Fibroblast of lung (primary cell): ENCODE results near the gene RNF157. TPM values are rescaled to one million over a fixed set of nuclear protein-coding genes. Genes with fewer than 3 reads are reported as not detected.

Experiments
- DNase-seq, 2 donors: peaks; one replicate each; pipeline versions ENCODE4 v3.0.0 to v3.0.0-alpha.2; 2010; ENCODE audit warnings: low read depth in 2 of 2
- H2AFZ ChIP-seq: 2 replicates; pipeline ENCODE4 v1.5.1; 2012; ENCODE audit warnings: low read length, control low read depth, inconsistent platforms
- H3K27ac ChIP-seq: 2 replicates; pipeline ENCODE4 v1.5.1; 2011; ENCODE audit warnings: low read length, control low read depth; ENCODE audit not compliant: insufficient read depth
- H3K27me3 ChIP-seq: 2 replicates; pipeline ENCODE4 v1.5.1; 2011; ENCODE audit warnings: mild to moderate bottlenecking, low read length; ENCODE audit not compliant: control insufficient read depth, insufficient read depth
- H3K36me3 ChIP-seq: 2 replicates; pipeline ENCODE4 v1.5.1; 2011; ENCODE audit warnings: low read length; ENCODE audit not compliant: control insufficient read depth, insufficient read depth
- H3K4me1 ChIP-seq: 2 replicates; pipeline ENCODE4 v1.5.1; 2011; ENCODE audit warnings: low read length; ENCODE audit not compliant: control insufficient read depth, insufficient read depth; ENCODE audit errors: extremely low read depth
- H3K4me2 ChIP-seq: 2 replicates; pipeline ENCODE4 v1.5.1; 2011; ENCODE audit warnings: low read length, control low read depth; ENCODE audit not compliant: insufficient read depth; ENCODE audit errors: extremely low read depth
- H3K4me3 ChIP-seq, 4 experiments: fragments of 200-600 bp in 1 of 4; sonication (generic) in 1 of 4; replicated peaks in 1 of 4; 2 replicates each; pipeline ENCODE4 v1.5.1; 2011 to 2016; ENCODE audit warnings: low read length in 4 of 4, low read depth in 3 of 4, mild to moderate bottlenecking in 3 of 4, control low read depth in 2 of 4, inconsistent platforms in 1 of 4, mixed read lengths in 1 of 4; ENCODE audit not compliant: insufficient read depth in 1 of 4; ENCODE audit errors: control extremely low read depth in 1 of 4
- H3K79me2 ChIP-seq: 2 replicates; pipeline ENCODE4 v1.5.1; 2012; ENCODE audit warnings: mild to moderate bottlenecking, low read length, inconsistent platforms; ENCODE audit not compliant: control insufficient read depth, insufficient read depth
- H3K9ac ChIP-seq: 2 replicates; pipeline ENCODE4 v1.5.1; 2011; ENCODE audit warnings: mild to moderate bottlenecking, low read length, control low read depth; ENCODE audit not compliant: insufficient read depth
- H3K9me3 ChIP-seq: 2 replicates; pipeline ENCODE4 v1.5.1; 2012; ENCODE audit warnings: low read depth, low read length; ENCODE audit not compliant: control insufficient read depth, insufficient read depth
- H4K20me1 ChIP-seq: 2 replicates; pipeline ENCODE4 v1.5.1; 2011; ENCODE audit warnings: low read length; ENCODE audit not compliant: control insufficient read depth, insufficient read depth; ENCODE audit errors: extremely low read depth
- CTCF ChIP-seq, 2 donors: IDR thresholded peaks in 1 of 2; conservative IDR thresholded peaks in 1 of 2; 1 replicate in 1 of 2; 2 replicates in 1 of 2; pipeline ENCODE4 v1.5.1; 2011 to 2012; ENCODE audit warnings: low read length in 2 of 2, control low read depth in 1 of 2, inconsistent platforms in 1 of 2, low read depth in 1 of 2, mild to moderate bottlenecking in 1 of 2
- EZH2 ChIP-seq: IDR thresholded peaks from 2 replicates; pipeline ENCODE4 v1.5.1; 2012; ENCODE audit warnings: low read length, control low read depth, mild to moderate bottlenecking; ENCODE audit errors: missing control alignments
- polyA plus RNA-seq, 2 donors: library from polyadenylated mRNA; depleted of rRNA in 1 of 2; stranded (reverse) in 1 of 2; unstranded in 1 of 2; fragments of >200 nt; gene quantifications; 2 replicates each; pipeline ENCODE4 v1.2.1, GENCODE V29; 2011 to 2012; ENCODE audit warnings: missing spikeins in 1 of 2
- total RNA-seq: library from RNA; depleted of rRNA; stranded (reverse); fragments of >200 nt; gene quantifications from 2 replicates; pipeline ENCODE4 v1.2.1, GENCODE V29; 2014

Gene RNF157
- total and polyA plus RNA-seq, 2 donors (not counting 1 experiment from before 2014, with no cell fraction given), result 2.0 to 3.1 TPM

GRCh38 chr17:76123749-76124581, 116.3 kb downstream of the RNF157 start:
- H3K4me1 ChIP-seq, result no peaks in the 10 kb centered on the region
- no peaks in the 10 kb centered on the region for H3K9me3 ChIP-seq
- H3K9ac ChIP-seq, result no peak overlapping the region
- no peak overlapping the region for H2AFZ ChIP-seq
- H3K4me2 ChIP-seq, result no peak overlapping the region
- no peaks in the 10 kb centered on the region for H3K36me3 ChIP-seq
- no peak for DNase-seq
- peaks cover 5% of the 10 kb centered on the region for H3K27me3 ChIP-seq
- no peaks in the 10 kb centered on the region for H3K79me2 ChIP-seq
- H4K20me1 ChIP-seq, result no peaks in the 10 kb centered on the region
- TF ChIP-seq CTCF (conservative IDR thresholded peaks at IDR 0.05 in 1 of 2, IDR thresholded peaks at IDR 0.05 in 1 of 2; ENCODE audit: low read depth in 1 of 2, low read length in 2 of 2), result no peak
- no peak for TF ChIP-seq EZH2
- no peak overlapping the region for H3K4me3 ChIP-seq
- H3K27ac ChIP-seq, result no peak overlapping the region

DNA sequence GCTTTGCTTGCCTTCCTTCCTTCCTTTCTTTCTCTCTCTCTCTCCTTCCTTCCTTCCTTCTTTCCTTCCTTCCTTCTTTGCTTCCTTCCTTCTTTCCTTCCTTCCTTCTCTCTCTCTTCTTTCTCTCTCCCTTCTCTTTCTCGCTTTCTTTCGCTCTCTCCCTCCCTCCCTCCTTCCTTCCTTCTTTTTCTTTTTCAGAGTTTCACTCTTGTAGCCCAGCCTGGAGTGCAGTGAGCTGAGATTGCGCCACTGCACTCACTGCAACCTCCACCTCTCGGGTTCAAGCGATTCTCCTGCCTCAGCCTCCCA, 117.1 kb downstream of the RNF157 start:
- DNase-seq, result no peak
- no peak overlapping the region for H3K9ac ChIP-seq

More for the DNA sequence above, 117.1 kb downstream of the RNF157 start:
- H4K20me1 ChIP-seq, result no peaks in the 10 kb centered on the region
- H3K27me3 ChIP-seq, result peaks cover 5% of the 10 kb centered on the region
- no peaks in the 10 kb centered on the region for H3K9me3 ChIP-seq
- H3K4me2 ChIP-seq, result no peak overlapping the region
- no peaks in the 10 kb centered on the region for H3K36me3 ChIP-seq
- no peak overlapping the region for H2AFZ ChIP-seq
- H3K4me3 ChIP-seq, result no peak overlapping the region
- H3K27ac ChIP-seq, result no peak overlapping the region
- no peaks in the 10 kb centered on the region for H3K79me2 ChIP-seq
- no peaks in the 10 kb centered on the region for H3K4me1 ChIP-seq
- TF ChIP-seq CTCF (conservative IDR thresholded peaks at IDR 0.05 in 1 of 2, IDR thresholded peaks at IDR 0.05 in 1 of 2; ENCODE audit: low read depth in 1 of 2, low read length in 2 of 2), result no peak
- no peak for TF ChIP-seq EZH2
